ENCODE measurements around the gene GRWD1. TPM values are rescaled to one million over a fixed set of nuclear protein-coding genes. Genes with fewer than 3 reads are reported as not detected.

The GRWD1 gene
- total RNA-seq, 6 donors from 2014 or later = 10.5 to 44.1 (median 31.6) TPM

Other genes with a start within 250 kb of the GRWD1 start
- 100 to 1,000 TPM in 1 of 6 donors, 10 to 100 TPM in 5; 35.1 to 138 (median 77.8) TPM for gene CARD8, start 190.1 kb upstream of the GRWD1 start, total RNA-seq
- 1 to 10 TPM; 1.0 to 4.5 (median 1.2) TPM for gene ZNF114, start 175.9 kb upstream of the GRWD1 start, total RNA-seq
- 100 to 1,000 TPM in 2 of 6 donors, 10 to 100 TPM in 4; 38.8 to 173 (median 75.1) TPM for gene EMP3, start 120.4 kb upstream of the GRWD1 start, total RNA-seq
- 10 to 100 TPM in 4 of 6 donors, 1 to 10 TPM in 2; 4.7 to 34.6 (median 16.6) TPM for gene TMEM143, start 82.0 kb upstream of the GRWD1 start, total RNA-seq
- gene SYNGR4, start 81.6 kb upstream of the GRWD1 start, total RNA-seq = not detected
- 100 to 1,000 TPM in 2 of 6 donors, 10 to 100 TPM in 4; 44.6 to 141 (median 96.8) TPM for gene KDELR1, start 54.4 kb upstream of the GRWD1 start, total RNA-seq
- 1 to 10 TPM in 2 of 6 donors, under 1 TPM in 4; 0.15 to 1.4 (median 0.57) TPM for gene GRIN2D, start 52.3 kb upstream of the GRWD1 start, total RNA-seq
- gene KCNJ14, start 9.6 kb downstream of the GRWD1 start, total RNA-seq = 1 to 10 TPM in 3 of 6 donors, under 1 TPM in 3; 0.54 to 1.9 (median 0.91) TPM
- gene CYTH2, start 23.4 kb downstream of the GRWD1 start, total RNA-seq = 100 to 1,000 TPM in 2 of 6 donors, 10 to 100 TPM in 4; 53.4 to 195 (median 77.0) TPM
- gene LMTK3, start 65.9 kb downstream of the GRWD1 start, total RNA-seq = 10 to 100 TPM in 4 of 6 donors, 1 to 10 TPM in 2; 4.9 to 45.1 (median 13.1) TPM
- gene SULT2B1, start 106.2 kb downstream of the GRWD1 start, total RNA-seq = 10 to 100 TPM; 10.5 to 19.6 (median 15.2) TPM
- gene SPACA4, start 160.8 kb downstream of the GRWD1 start, total RNA-seq = under 1 TPM in 1 of 6 donors, not detected in 5; 0.27 TPM
- gene FAM83E, start 169.1 kb downstream of the GRWD1 start, total RNA-seq = 10 to 100 TPM; 24.0 to 87.3 (median 43.3) TPM
- 1,000 to 10,000 TPM in 5 of 6 donors, 100 to 1,000 TPM in 1; 950 to 1,930 (median 1,443) TPM for gene RPL18, start 173.2 kb downstream of the GRWD1 start, total RNA-seq
- gene SPHK2, start 173.5 kb downstream of the GRWD1 start, total RNA-seq = 10 to 100 TPM in 5 of 6 donors, 1 to 10 TPM in 1; 9.1 to 50.3 (median 26.8) TPM
- 10 to 100 TPM in 3 of 6 donors, 1 to 10 TPM in 3; 5.2 to 25.4 (median 10.0) TPM for gene DBP, start 191.4 kb downstream of the GRWD1 start, total RNA-seq
- 1 to 10 TPM; 2.1 to 8.1 (median 5.3) TPM for gene CA11, start 200.2 kb downstream of the GRWD1 start, total RNA-seq
- gene NTN5, start 227.0 kb downstream of the GRWD1 start, total RNA-seq = 1 to 10 TPM in 3 of 6 donors, under 1 TPM in 2, not detected in 1; 0.57 to 3.1 (median 1.0) TPM
- gene FUT2, start 250.0 kb downstream of the GRWD1 start, total RNA-seq = 1 to 10 TPM in 3 of 6 donors, under 1 TPM in 2, not detected in 1; 0.15 to 4.7 (median 1.9) TPM